CD1c-positive myeloid dendritic cell (primary cell): ENCODE data around the gene TENT4A.

Experiments
- DNase-seq: peaks from one replicate; pipeline ENCODE4 v3.0.0-alpha.2; 2016; ENCODE audit errors: extremely low spot score

TENT4A gene

DNA sequence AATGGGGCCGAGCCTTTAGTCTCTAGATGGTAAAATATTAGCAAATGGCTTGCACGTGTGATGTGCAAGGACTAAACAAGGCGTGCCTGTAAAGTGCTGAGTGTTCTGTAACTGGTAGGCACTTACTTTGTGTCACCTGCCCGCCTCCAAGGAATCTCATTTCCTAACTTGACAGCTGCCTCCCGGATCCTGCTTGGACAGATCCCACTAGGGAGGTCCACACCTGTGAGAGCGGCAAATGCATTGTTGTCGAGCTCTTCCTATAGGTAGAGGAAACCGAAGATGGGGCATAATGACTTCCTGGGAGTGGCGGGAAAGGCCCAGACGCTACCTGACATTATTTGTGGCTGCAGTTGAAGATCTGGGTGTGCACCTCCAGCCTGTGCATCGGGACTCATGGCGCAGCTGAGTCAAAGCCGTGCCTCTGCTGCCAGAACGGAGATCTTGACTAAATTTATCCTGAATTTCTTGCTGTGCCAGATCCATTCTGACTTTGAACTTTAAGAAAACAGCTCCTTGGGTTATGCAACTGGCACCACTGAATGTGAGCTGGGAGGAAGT is 79.8 kb downstream of the TENT4A start:
- DNase-seq, result no peak

DNA sequence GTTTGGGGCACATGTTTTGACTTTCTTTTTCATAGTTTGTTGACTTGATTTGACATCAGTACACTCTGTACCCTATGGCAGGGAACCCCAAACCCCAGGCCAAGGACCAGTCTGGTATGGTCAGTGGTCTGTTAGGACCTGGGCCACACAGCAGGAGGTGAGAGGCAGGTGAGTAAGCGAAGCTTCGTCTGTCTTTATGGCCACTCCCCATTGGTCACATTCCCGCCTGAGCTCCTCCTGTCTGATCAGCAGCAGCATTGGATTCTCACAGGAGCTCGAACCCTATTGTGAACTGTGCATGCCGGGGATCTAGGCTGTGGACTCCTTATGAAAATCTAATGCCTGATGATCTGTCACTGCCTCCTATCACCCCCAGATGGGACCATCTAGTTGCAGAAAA is 88.0 kb downstream of the TENT4A start:
- no peak for DNase-seq

DNA sequence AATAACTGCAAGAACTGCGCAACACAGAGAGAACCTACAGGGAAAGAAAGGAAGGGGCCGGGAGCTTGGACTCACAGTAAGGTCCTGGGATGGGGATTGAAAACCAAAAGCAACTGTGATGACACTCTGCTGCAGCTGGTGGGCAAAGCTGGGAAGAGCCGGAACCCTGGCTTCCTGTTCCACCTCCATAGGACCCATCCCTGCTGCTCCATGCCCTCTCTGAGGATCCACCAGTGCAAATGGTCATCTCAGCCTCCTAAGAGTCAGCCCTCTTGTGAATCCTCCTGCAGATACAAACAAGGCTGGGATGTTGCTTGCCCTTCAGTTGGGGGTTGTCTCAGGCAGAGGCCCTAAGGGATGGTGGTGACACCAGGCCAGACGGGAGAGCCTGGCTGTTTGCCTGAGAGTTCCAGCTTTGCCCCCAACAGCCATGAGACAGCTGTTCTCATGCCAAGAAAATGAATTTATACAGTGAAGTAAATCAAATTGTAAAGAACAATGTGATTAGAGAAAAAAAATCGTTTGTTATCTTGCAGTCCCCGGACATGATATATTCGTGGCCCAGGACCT is 90.8 kb downstream of the TENT4A start:
- no peak for DNase-seq

DNA sequence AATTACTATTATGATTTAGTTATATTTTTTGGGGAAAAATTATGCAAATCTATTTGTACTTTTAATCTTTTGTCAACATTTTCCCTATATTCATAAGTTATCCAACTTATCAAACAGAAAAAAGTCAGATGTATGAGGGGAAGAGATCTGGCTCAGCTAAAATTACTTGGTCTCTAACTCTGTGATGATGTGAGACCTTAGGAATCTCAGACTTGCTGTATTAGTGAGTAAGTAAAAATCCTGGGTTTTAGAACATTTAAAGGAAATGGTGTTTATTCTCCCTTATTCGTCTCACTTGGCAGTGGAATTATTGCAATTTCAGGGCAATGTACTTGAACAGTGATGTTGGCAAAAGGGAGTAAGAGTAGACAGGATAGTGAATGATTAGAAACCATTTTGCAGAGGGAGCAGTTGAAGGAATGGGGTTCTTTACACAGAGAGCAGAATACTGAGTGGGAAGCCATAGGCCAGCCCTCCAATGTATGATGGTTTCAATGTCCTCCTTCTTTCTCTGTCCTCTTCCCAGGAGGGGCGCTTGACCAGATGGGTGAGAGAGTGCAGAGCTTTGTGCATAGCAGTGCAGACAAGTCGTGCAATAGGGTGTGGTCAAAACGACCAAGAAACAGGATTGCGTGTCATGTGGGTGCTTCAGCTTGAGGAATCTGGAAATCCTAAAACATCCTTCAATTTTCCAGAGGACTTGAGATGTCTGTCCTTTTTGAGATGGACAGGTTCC is 91.7 kb downstream of the TENT4A start:
- DNase-seq, result no peak

DNA sequence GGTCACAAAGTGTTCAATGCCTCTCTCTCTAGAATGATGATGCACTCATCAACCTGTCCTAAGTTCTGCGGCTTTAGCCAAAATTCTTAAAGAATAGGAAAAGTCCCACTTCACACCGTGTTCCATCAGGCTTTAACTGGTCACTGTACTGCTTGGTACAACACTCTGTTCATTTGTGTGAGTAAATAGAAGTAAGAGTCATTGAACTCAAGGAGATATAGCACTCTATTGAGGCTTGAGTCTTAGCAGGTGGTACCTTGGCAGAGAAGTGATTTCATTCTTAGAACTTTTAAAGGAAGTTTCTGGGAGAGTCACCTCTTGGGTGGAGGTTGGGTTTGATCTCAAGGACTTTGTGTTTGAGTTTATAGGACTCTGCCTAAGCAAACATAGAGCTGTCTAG is 92.6 kb downstream of the TENT4A start:
- DNase-seq, result no peak
